KMS-11 (cell line): Measurements from ENCODE around the gene SLC6A17.

ENCODE experiments used
- H2AFZ ChIP-seq: fragments of 200-600 bp; sonication (generic); 2 replicates; pipeline ENCODE4 v1.6.1; 2016; ENCODE audit warnings: antibody characterized with exemption, mixed run types, low read depth
- H3K27ac ChIP-seq: fragments of 200-600 bp; sonication (generic); 2 replicates; pipeline ENCODE4 v1.6.1; 2016; ENCODE audit warnings: mild to moderate bottlenecking, mixed run types
- H3K27me3 ChIP-seq: fragments of 200-600 bp; sonication (generic); 2 replicates; pipeline ENCODE4 v1.6.1; 2017; ENCODE audit warnings: mild to moderate bottlenecking, low read depth, mixed run types, moderate library complexity; ENCODE audit not compliant: insufficient read depth
- H3K36me3 ChIP-seq: fragments of 200-600 bp; sonication (generic); 2 replicates; pipeline ENCODE4 v1.6.1; 2017; ENCODE audit warnings: mild to moderate bottlenecking, mixed run types; ENCODE audit not compliant: insufficient read depth
- H3K4me1 ChIP-seq: fragments of 200-600 bp; sonication (generic); 2 replicates; pipeline ENCODE4 v1.6.1; 2016; ENCODE audit warnings: mild to moderate bottlenecking, low read depth, mixed run types; ENCODE audit not compliant: poor library complexity, severe bottlenecking
- H3K4me2 ChIP-seq: fragments of 200-600 bp; sonication (generic); 2 replicates; pipeline ENCODE4 v1.7.0; 2016; ENCODE audit warnings: mild to moderate bottlenecking, mixed run types
- H3K4me3 ChIP-seq: fragments of 200-600 bp; sonication (generic); IDR thresholded peaks from 2 replicates; pipeline ENCODE4 v1.6.1; 2017; ENCODE audit warnings: low read depth, low read length, mixed read lengths; ENCODE audit not compliant: insufficient read depth
- H3K79me2 ChIP-seq: fragments of 200-600 bp; sonication (generic); 2 replicates; pipeline ENCODE4 v1.6.1; 2016; ENCODE audit warnings: low read depth, mixed run types; ENCODE audit not compliant: insufficient read depth
- H3K9ac ChIP-seq: fragments of 200-600 bp; sonication (generic); 2 replicates; pipeline ENCODE4 v1.6.1; 2016; ENCODE audit warnings: mild to moderate bottlenecking, mixed run types
- H4K20me1 ChIP-seq: fragments of 200-600 bp; sonication (generic); 2 replicates; pipeline ENCODE4 v1.6.1; 2016; ENCODE audit warnings: mild to moderate bottlenecking, mixed run types; ENCODE audit not compliant: insufficient read depth
- CTCF ChIP-seq: fragments of 200-600 bp; sonication (generic); conservative IDR thresholded peaks from 2 replicates; pipeline ENCODE4 v1.6.1; 2017; ENCODE audit warnings: low read depth, mild to moderate bottlenecking, antibody characterized with exemption, low read length, moderate library complexity, mixed read lengths

SLC6A17 gene

GRCh38 chr1:110243146-110243545 is 92.9 kb downstream of the SLC6A17 start:
- no peak overlapping the region for H3K9ac ChIP-seq

DNA sequence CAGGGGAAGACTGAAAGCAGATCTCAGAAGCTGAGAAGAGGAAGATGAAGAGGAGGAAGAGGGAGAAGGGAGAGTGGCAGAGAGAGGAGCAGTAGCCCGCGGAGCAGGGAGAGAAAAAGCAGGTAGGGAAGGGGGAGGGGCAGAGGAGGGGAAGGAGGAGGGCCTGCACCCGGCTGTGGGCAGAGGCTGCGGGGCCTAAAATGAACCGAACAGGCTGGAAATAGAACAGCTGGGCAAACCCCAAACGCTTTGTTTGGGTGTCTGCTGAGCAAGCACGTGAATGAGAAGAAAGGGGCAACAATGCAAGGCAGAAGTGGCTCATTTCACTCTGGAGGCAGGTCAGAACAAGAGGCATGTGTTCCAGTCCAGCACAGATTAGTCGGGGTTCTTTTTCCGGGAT is 93.3 kb downstream of the SLC6A17 start:
- H3K36me3 ChIP-seq: no peaks in the 10 kb centered on the region
- H2AFZ ChIP-seq: no peak overlapping the region
- H3K79me2 ChIP-seq: no peaks in the 10 kb centered on the region
- no peaks in the 10 kb centered on the region for H3K27me3 ChIP-seq
- H3K27ac ChIP-seq: no peak overlapping the region
- no peaks in the 10 kb centered on the region for H3K4me1 ChIP-seq
- no peak for TF ChIP-seq CTCF
- H3K9ac ChIP-seq: no peak overlapping the region
- no peak overlapping the region for H3K4me2 ChIP-seq
- H4K20me1 ChIP-seq: no peaks in the 10 kb centered on the region
- no peak overlapping the region for H3K4me3 ChIP-seq

More at GRCh38 chr1:110243146-110243545, 92.9 kb downstream of the SLC6A17 start:
- no peak overlapping the region for H2AFZ ChIP-seq
- H3K36me3 ChIP-seq: no peaks in the 10 kb centered on the region
- no peaks in the 10 kb centered on the region for H3K4me1 ChIP-seq
- TF ChIP-seq CTCF: no peak
- no peaks in the 10 kb centered on the region for H3K27me3 ChIP-seq
- H3K4me3 ChIP-seq: no peak overlapping the region
- no peaks in the 10 kb centered on the region for H4K20me1 ChIP-seq
- no peaks in the 10 kb centered on the region for H3K79me2 ChIP-seq
- H3K4me2 ChIP-seq: no peak overlapping the region
- no peak overlapping the region for H3K27ac ChIP-seq

GRCh38 chr1:110245876-110246620 is 95.8 kb downstream of the SLC6A17 start:
- Histone ChIP-seq H3K4me2 (no peak overlapping the region), H3K36me3 (no peaks in the 10 kb centered on the region), H4K20me1 (no peaks in the 10 kb centered on the region), H2AFZ (no peak overlapping the region), H3K79me2 (no peaks in the 10 kb centered on the region), H3K9ac (no peak overlapping the region), H3K4me1 (no peaks in the 10 kb centered on the region), H3K27me3 (no peaks in the 10 kb centered on the region), H3K4me3 (no peak overlapping the region), H3K27ac (no peak overlapping the region)
- no peak for TF ChIP-seq CTCF

GRCh38 chr1:110248746-110249145 is 98.5 kb downstream of the SLC6A17 start:
- no peak for TF ChIP-seq CTCF
- Histone ChIP-seq H3K9ac (no peak overlapping the region), H3K4me1 (no peaks in the 10 kb centered on the region), H3K4me3 (no peak overlapping the region), H4K20me1 (no peaks in the 10 kb centered on the region), H3K27ac (no peak overlapping the region), H3K4me2 (no peak overlapping the region), H3K27me3 (no peaks in the 10 kb centered on the region), H3K79me2 (no peaks in the 10 kb centered on the region), H2AFZ (no peak overlapping the region), H3K36me3 (no peaks in the 10 kb centered on the region)
